Mesothelial cell of epicardium (in vitro differentiated cells): Measurements from ENCODE around the gene GALNT15. TPM values are rescaled to one million over a fixed set of nuclear protein-coding genes. Genes with fewer than 3 reads are reported as not detected.

Source experiments
- DNase-seq, 2 experiments: peaks; one replicate each; pipeline ENCODE4 v3.0.0; 2021; ENCODE audit warnings: low spot score in 2 of 2; ENCODE audit not compliant: unreplicated experiment in 2 of 2
- H3K27ac Mint-ChIP-seq: 2 replicates; pipeline ENCODE4 v1.8.0; 2021; ENCODE audit warnings: mixed read lengths
- H3K27me3 Mint-ChIP-seq: 2 replicates; pipeline ENCODE4 v1.8.0; 2021; ENCODE audit warnings: low read depth, mixed read lengths
- H3K36me3 Mint-ChIP-seq: 2 replicates; pipeline ENCODE4 v1.8.0; 2021; ENCODE audit warnings: mixed read lengths
- H3K4me1 Mint-ChIP-seq: 2 replicates; pipeline ENCODE4 v1.8.0; 2021; ENCODE audit warnings: mixed read lengths
- H3K4me3 Mint-ChIP-seq: 2 replicates; pipeline ENCODE4 v1.8.0; 2021; ENCODE audit warnings: mild to moderate bottlenecking, moderate library complexity, mixed read lengths
- H3K9me3 Mint-ChIP-seq: 2 replicates; pipeline ENCODE4 v1.8.0; 2021; ENCODE audit warnings: mixed read lengths
- total RNA-seq: library from RNA; stranded (reverse); gene quantifications from 3 replicates; pipeline ENCODE4 v1.2.1, GENCODE V29; 2021
- TF ChIP-seq, protein P1 (sequence below): fragments of 200-600 bp; sonication (generic); IDR thresholded peaks from one replicate; pipeline ENCODE4 v1.5.0; 2021; ENCODE audit warnings: antibody characterized with exemption; ENCODE audit not compliant: unreplicated experiment

GALNT15 gene
- total RNA-seq, 1 donor from 2014 or later: 0.07 TPM

DNA sequence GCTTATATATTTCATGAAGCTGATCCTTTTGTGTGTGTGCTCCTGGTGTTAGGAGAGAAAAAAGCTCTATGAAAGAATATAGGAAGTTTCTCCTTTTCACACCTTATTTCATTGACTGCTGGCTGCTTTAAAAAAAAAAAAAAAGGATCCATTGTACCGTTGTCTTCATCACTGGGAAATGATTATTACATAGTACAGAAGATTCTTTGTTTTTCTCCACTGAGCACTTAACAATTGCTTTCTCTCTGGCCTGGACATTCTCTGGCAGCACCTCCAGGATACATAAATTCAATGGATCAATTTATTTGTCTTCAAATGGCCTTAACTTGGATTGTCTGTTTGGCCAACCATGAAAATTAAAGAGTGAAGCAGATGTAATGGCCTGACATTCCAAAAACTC, 53.1 kb downstream of the GALNT15 start:
- Mint-ChIP-seq H3K4me3 (no peak overlapping the region), H3K4me1 (no peaks in the 10 kb centered on the region), H3K27me3 (peaks cover 3% of the 10 kb centered on the region), H3K9me3 (no peaks in the 10 kb centered on the region), H3K36me3 (no peaks in the 10 kb centered on the region), H3K27ac (no peak overlapping the region)
- TF ChIP-seq, protein P1, sequence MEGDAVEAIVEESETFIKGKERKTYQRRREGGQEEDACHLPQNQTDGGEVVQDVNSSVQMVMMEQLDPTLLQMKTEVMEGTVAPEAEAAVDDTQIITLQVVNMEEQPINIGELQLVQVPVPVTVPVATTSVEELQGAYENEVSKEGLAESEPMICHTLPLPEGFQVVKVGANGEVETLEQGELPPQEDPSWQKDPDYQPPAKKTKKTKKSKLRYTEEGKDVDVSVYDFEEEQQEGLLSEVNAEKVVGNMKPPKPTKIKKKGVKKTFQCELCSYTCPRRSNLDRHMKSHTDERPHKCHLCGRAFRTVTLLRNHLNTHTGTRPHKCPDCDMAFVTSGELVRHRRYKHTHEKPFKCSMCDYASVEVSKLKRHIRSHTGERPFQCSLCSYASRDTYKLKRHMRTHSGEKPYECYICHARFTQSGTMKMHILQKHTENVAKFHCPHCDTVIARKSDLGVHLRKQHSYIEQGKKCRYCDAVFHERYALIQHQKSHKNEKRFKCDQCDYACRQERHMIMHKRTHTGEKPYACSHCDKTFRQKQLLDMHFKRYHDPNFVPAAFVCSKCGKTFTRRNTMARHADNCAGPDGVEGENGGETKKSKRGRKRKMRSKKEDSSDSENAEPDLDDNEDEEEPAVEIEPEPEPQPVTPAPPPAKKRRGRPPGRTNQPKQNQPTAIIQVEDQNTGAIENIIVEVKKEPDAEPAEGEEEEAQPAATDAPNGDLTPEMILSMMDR: no peak
- DNase-seq: no peak

DNA sequence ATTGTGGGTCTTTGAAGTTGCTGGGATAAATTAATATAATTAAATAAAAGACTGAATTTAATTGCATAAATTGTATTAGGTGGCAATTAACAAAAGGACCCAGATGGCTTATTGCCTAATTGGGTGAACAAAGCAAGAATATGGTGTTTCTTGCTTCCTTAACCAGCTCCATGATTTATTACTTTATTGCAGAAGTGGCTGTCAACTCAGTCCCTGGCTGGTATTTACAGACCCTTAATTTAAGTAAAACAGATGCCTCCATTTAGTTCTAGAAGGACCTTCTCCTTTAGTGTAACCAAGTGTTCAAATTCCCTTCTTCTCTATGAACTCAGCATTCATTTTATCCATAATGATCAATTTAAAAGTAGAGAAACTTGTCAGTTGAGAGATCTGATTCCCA, 55.2 kb downstream of the GALNT15 start:
- Mint-ChIP-seq H3K4me1 (no peaks in the 10 kb centered on the region), H3K9me3 (no peaks in the 10 kb centered on the region), H3K27ac (no peak overlapping the region), H3K27me3 (peaks cover 5% of the 10 kb centered on the region), H3K36me3 (no peaks in the 10 kb centered on the region), H3K4me3 (no peak overlapping the region)
- TF ChIP-seq, protein P1: no peak
- DNase-seq: no peak

DNA sequence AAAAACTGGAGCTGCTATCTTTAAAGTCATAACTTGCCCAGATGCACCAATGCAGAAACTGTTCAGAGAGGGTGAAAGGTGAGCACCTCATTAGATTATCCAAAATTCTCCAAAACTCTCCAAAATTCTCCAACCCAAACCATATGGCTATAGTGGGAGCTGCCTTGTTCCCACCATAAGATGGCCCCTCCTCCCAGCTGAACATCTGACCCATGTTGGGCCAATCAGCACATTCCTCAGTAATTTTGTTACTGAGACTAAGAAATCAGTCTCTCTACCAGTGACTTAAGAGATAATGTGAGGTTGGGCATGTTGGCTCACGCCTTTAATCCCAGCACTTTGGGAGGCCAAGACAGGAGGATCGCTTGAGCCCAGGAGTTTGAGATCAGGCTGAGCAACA, 57.5 kb downstream of the GALNT15 start:
- peaks cover 5% of the 10 kb centered on the region for H3K27me3 Mint-ChIP-seq

DNA sequence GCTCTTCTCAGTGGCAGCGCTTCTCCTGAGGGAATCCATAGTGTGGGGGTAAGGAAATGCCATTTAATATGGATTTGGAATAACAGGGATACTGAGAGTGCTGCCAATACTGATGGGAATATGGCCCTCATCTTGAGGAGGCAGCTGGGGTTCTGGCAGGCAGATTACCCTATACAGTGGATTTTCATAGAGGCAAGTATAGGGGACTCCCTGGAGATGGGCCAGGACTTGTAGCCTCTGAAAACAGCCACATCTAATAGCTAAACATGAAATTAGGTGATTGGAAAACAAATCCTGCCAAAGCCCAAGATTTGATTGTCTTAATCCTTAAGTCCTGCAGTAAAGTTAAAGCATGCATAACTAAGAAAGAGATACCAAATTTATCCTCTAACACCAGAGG, 59.3 kb downstream of the GALNT15 start:
- Mint-ChIP-seq H3K4me3 (no peak overlapping the region), H3K9me3 (peaks cover 5% of the 10 kb centered on the region), H3K36me3 (no peaks in the 10 kb centered on the region), H3K27me3 (peaks cover 2% of the 10 kb centered on the region), H3K27ac (no peak overlapping the region), H3K4me1 (peaks cover under 1% of the 10 kb centered on the region)
- DNase-seq: no peak
- TF ChIP-seq, protein P1: no peak

More for the DNA sequence above, 57.5 kb downstream of the GALNT15 start:
- Mint-ChIP-seq H3K27ac (no peak overlapping the region), H3K4me1 (no peaks in the 10 kb centered on the region), H3K4me3 (no peak overlapping the region), H3K9me3 (peaks cover 5% of the 10 kb centered on the region), H3K36me3 (no peaks in the 10 kb centered on the region)
- no peak for DNase-seq
- TF ChIP-seq, protein P1: no peak

DNA sequence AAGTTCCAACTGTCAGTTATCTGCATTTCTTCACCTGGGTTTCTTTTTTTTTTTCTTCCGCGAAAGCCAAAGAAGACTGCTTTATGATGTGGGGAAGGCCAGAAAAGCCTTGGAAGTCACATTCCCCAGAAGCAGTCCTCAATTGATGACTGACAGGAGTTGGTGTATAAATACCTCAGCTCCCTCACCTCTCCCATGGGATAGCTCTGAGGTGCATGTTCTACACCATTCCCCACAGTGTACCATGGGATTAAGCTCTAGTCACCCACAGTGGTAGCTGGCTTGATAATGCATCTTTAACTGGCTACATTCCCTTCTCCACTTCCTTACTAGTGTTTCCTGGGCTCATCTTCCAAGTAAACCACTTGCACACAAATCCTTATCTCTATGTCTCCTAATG, 59.8 kb downstream of the GALNT15 start:
- TF ChIP-seq, protein P1: no peak
- Mint-ChIP-seq H3K9me3 (peaks cover 5% of the 10 kb centered on the region), H3K4me3 (no peak overlapping the region), H3K36me3 (no peaks in the 10 kb centered on the region), H3K4me1 (peaks cover 3% of the 10 kb centered on the region), H3K27ac (no peak overlapping the region), H3K27me3 (peaks cover 2% of the 10 kb centered on the region)
- DNase-seq: no peak
